HG03025 (cell line): ENCODE measurements around the gene ABCC1.
"Not testable (repeated sequence)": the region's sequence is repeated elsewhere in the genome, so short reads cannot be mapped to it uniquely, and the experiment has no call there.

ENCODE experiments used
- ATAC-seq: cut with Tn5 transposase; IDR thresholded peaks from one replicate; pipeline ENCODE4 v1.9.1; 2021; ENCODE audit warnings: mild to moderate bottlenecking, moderate library complexity; ENCODE audit not compliant: unreplicated experiment, low FRiP score

Gene ABCC1

GRCh38 chr16:15963307-15963910 lies 14.0 kb downstream of the ABCC1 start:
- no peak for ATAC-seq

- no peak for ATAC-seq
Observed at GRCh38 chr16:15966420-15966819, 17.0 kb downstream of the ABCC1 start.

GRCh38 chr16:15966836-15967546 lies 17.6 kb downstream of the ABCC1 start:
- no peak for ATAC-seq

- ATAC-seq, result no peak
Observed at GRCh38 chr16:15967655-15968315, 18.4 kb downstream of the ABCC1 start.

- no peak for ATAC-seq
Observed at GRCh38 chr16:15970202-15970601, 20.8 kb downstream of the ABCC1 start.

DNA sequence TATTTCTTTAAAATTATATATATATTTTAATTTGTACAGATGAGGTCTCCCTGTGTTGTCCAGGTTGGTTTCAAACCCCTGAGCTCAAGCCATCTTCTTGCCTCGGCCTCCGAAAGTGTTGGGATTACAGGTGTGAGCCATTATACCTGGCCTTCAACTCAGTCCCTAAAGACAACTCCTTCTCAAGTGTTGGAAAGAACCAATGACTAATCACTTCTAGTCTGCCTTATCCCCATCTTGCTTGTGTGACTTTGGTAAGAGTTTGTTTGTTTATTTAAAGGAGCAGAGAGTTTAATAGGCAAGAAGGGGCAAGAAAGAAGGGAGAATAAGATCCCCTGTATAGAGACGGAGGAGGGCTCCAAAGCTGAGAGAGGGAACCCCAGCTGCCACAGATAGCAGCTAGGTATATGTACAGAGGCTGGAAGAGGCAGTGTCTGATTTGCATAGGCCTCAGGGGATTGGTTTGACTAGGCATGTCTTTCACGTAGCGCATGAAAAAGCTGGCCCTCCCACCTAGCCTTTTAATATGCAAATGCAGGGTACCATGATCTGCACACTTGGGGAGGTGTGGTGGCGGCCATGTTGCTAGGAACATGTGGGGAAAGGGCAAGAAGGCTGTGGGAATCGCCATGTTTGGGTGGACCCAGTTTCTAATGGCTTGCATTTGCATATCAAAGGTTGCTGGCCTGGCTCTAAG lies 21.5 kb downstream of the ABCC1 start:
- ATAC-seq, result no peak

DNA sequence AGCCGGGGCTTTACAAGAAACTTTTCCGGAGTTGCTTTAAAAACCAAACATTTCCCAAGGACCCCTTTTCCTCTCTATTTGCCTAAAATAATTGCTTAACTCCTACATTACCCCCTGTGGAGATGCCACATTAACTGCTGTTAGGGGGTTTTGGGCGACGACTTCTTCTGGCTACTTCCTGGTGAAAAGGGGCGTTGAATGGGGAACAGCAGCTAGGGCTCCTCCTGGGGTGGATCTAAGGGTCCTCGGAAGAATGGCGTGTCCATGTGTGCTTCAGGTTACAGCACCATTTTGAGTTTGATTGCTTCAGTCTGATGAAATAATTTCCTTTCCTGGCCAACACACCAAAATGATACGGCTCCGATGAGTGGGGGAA lies 22.0 kb downstream of the ABCC1 start:
- no peak for ATAC-seq

GRCh38 chr16:15972046-15972868 lies 22.8 kb downstream of the ABCC1 start:
- no peak for ATAC-seq

GRCh38 chr16:15973421-15973820 lies 24.0 kb downstream of the ABCC1 start:
- no peak for ATAC-seq

DNA sequence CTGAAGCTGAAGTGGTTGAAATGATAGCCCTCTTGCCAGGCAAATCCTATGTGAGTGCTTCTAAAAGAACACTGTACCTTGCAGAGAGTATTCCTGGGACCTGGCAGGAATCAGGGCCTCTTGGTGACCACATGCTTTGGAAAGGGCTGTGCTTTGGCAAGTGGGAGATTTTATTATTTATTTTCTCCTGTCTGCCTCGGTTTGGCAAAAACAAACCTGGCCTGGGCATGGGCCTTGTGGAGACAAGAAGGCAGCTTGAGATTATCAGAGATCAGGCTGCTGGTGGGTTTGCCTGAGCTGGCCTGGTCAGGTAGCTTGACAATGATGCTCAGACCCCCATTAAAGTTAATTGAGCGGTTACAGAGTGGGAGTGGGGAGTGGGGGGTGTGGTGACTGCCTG lies 24.6 kb downstream of the ABCC1 start:
- no peak for ATAC-seq

DNA sequence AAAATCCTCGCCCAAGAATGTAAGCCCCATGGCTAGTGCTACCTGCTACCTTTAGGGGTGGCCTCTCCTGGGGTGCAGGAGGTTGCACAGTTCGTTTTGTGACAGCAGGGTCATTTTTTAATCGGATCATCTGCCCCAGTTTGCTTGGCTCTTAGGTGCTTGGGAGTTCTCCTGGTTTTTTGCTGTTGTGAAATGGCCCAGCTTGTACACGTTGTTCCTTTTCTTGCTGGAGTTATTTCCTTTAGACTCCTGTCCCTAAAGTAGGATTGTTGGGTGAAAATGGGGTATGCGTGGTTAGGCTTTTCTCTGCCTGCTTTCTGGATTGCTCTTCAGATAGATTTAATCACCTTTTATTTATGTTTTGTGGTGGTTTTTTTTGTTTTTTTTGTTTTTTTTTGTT lies 25.8 kb downstream of the ABCC1 start:
- no peak for ATAC-seq

DNA sequence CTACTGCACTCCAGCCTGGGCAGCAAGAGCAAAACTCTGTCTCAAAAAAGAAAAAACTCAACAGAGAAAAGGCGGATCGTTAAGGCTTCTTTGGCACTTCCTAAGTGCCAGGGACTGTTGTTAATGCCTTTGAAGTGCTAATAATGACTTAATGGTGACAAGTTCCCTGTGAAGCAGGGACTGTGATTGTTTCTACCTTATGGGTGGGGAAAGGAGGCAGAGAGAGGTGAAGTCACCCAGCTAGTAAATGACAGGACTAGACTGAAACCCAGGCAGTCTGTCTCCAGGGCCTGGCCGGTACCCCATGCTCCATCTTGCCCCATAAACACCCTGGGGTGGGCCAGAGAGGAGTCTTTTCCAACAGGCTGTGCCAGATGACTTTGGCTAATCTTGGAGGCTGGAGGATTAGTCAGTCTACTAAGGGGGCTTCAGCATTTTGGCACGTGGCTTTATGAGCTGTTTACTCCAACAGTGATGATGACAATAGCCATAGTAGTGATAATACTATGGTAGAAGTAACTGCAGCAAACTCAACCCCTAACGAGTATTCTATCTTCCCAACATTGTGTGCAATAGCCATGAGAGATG lies 26.9 kb downstream of the ABCC1 start:
- no peak for ATAC-seq

- no peak for ATAC-seq
Observed at GRCh38 chr16:15976929-15977637, 27.7 kb downstream of the ABCC1 start.

DNA sequence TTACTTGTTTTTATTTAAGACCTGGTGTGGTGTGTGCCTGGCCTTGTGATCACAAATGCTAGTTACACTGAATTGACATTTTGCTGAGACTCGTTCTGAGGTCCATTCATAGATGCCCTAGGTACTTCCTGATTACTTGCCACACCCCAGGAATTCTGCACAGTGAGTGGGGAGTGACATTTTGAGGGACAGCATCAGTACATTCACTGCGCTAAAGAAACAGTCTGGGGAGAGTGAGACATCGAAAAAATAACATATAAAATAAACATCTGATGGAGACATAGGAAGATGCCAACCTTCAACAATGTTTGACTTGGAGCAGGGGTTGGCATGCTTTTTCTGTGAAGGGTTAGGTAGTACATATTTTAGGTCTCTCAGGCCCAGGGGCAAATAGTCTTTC lies 30.4 kb downstream of the ABCC1 start:
- no peak for ATAC-seq

DNA sequence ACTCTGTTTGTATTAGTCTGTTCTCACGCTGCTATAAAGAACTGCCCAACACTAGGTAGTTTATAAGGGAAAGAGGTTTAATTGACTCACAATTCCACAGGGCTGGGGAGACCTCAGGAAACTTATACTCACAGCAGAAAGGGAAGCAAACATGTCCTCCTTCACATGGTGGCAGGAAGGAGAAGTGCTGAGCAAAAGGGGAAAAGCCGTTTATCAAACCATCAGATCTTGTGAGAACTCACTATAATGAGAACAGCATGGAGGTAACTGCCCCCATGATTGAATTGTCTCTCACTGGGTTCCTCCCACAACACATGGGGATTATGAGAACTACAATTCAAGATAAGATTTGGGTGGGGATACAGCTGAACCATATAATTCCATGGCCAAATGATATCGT lies 30.9 kb downstream of the ABCC1 start:
- ATAC-seq, result no peak

GRCh38 chr16:15981382-15981781 lies 32.0 kb downstream of the ABCC1 start:
- no peak for ATAC-seq

- ATAC-seq, result not testable (repeated sequence)
Observed at GRCh38 chr16:15982194-15982915, 32.9 kb downstream of the ABCC1 start.

- ATAC-seq, result no peak
Observed at GRCh38 chr16:15983898-15984297, 34.5 kb downstream of the ABCC1 start.

DNA sequence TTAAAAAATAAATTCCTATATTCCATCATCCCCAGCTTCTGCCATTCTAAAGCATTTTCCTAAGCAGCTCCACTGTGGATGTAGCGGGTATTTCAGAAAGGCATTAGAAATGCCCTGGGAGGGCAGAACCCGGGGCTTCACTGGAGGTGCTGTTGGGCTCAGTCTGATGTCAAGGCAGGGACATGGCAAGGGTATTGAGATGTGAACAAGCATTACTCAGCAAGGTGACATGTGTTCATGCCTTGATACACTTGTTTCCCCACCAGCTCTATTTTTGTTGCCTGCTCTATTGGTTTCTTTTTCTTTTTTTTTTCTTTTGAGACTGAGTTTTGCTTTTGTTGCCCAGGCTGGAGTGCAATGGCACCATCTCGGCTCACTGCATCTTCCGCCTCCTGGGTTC lies 35.7 kb downstream of the ABCC1 start:
- no peak for ATAC-seq
